HG02571 (cell line): ENCODE measurements around the gene SPTB.

Source experiments
- ATAC-seq: cut with Tn5 transposase; IDR thresholded peaks from one replicate; pipeline ENCODE4 v1.9.1; 2021; ENCODE audit warnings: mild to moderate bottlenecking, moderate library complexity; ENCODE audit not compliant: unreplicated experiment

The SPTB gene

GRCh38 chr14:64768401-64769095, 111.2 kb downstream of the SPTB start:
- ATAC-seq = no peak

- ATAC-seq = no peak
Measured at GRCh38 chr14:64767215-64767964, 112.3 kb downstream of the SPTB start.

- ATAC-seq = no peak
Measured at GRCh38 chr14:64766430-64767151, 113.1 kb downstream of the SPTB start.

GRCh38 chr14:64765740-64766302, 113.9 kb downstream of the SPTB start:
- no peak for ATAC-seq

- ATAC-seq = no peak
Measured at GRCh38 chr14:64764641-64765520, 114.8 kb downstream of the SPTB start.

- no peak for ATAC-seq
Measured at GRCh38 chr14:64763801-64764621, 115.7 kb downstream of the SPTB start.

GRCh38 chr14:64763085-64763782, 116.5 kb downstream of the SPTB start:
- ATAC-seq = no peak

- no peak for ATAC-seq
Measured at GRCh38 chr14:64762044-64763034, 117.4 kb downstream of the SPTB start.

GRCh38 chr14:64761441-64762043, 118.2 kb downstream of the SPTB start:
- ATAC-seq = no peak

GRCh38 chr14:64760916-64761315, 118.8 kb downstream of the SPTB start:
- ATAC-seq = no peak

- no peak for ATAC-seq
Measured at GRCh38 chr14:64760146-64760755, 119.5 kb downstream of the SPTB start.

GRCh38 chr14:64759555-64759938, 120.2 kb downstream of the SPTB start:
- ATAC-seq = no peak

- ATAC-seq = no peak
Measured at GRCh38 chr14:64758691-64759554, 120.8 kb downstream of the SPTB start.

GRCh38 chr14:64758025-64758521, 121.6 kb downstream of the SPTB start:
- ATAC-seq = no peak

GRCh38 chr14:64757601-64758000, 122.1 kb downstream of the SPTB start:
- no peak for ATAC-seq

GRCh38 chr14:64756712-64757111, 123.0 kb downstream of the SPTB start:
- no peak for ATAC-seq
